HG03139 (cell line): Measurements from ENCODE around the gene SP5.
"Not testable (repeated sequence)": the region's sequence is repeated elsewhere in the genome, so short reads cannot be mapped to it uniquely, and the experiment has no call there.

Experiments used
- ATAC-seq: cut with Tn5 transposase; IDR thresholded peaks from one replicate; pipeline ENCODE4 v1.9.1; 2021; ENCODE audit not compliant: unreplicated experiment

The SP5 gene

GRCh38 chr2:170710609-170710979, 4.5 kb upstream of the SP5 start:
- no peak for ATAC-seq

GRCh38 chr2:170711196-170711773, 3.9 kb upstream of the SP5 start:
- ATAC-seq, result no peak

GRCh38 chr2:170711774-170712652, 3.1 kb upstream of the SP5 start:
- no peak for ATAC-seq

- ATAC-seq, result no peak
These were observed 2.2 kb upstream of the SP5 start for GRCh38 chr2:170712653-170713542.

- no peak for ATAC-seq
These were observed 1.4 kb upstream of the SP5 start for GRCh38 chr2:170713543-170714380.

- no peak for ATAC-seq
These were observed 616 bp upstream of the SP5 start for GRCh38 chr2:170714381-170715061.

GRCh38 chr2:170715932-170716777, 1.0 kb downstream of the SP5 start:
- no peak for ATAC-seq

- no peak for ATAC-seq
These were observed 1.9 kb downstream of the SP5 start for GRCh38 chr2:170716851-170717598.

- no peak for ATAC-seq
These were observed 2.4 kb downstream of the SP5 start for GRCh38 chr2:170717599-170717963.

GRCh38 chr2:170717991-170718589, 3.0 kb downstream of the SP5 start:
- no peak for ATAC-seq

- no peak for ATAC-seq
These were observed 4.7 kb downstream of the SP5 start for GRCh38 chr2:170719810-170720209.

GRCh38 chr2:170721678-170722077, 6.5 kb downstream of the SP5 start:
- ATAC-seq, result no peak

- ATAC-seq, result no peak
These were observed 7.2 kb downstream of the SP5 start for GRCh38 chr2:170722301-170722700.

- ATAC-seq, result no peak
These were observed 8.4 kb downstream of the SP5 start for GRCh38 chr2:170723446-170723958.

- ATAC-seq, result no peak
These were observed 18.9 kb downstream of the SP5 start for GRCh38 chr2:170733798-170734600.

GRCh38 chr2:170734601-170735000, 19.5 kb downstream of the SP5 start:
- ATAC-seq, result not testable (repeated sequence)

- ATAC-seq, result no peak
These were observed 21.5 kb downstream of the SP5 start for GRCh38 chr2:170736628-170737027.
